Left renal cortex interstitium (tissue), 4 donors: ENCODE results near the gene ERC2. TPM values are rescaled to one million over a fixed set of nuclear protein-coding genes. Genes with fewer than 3 reads are reported as not detected.
A peak's percentile ranks its signal among the peaks of the same experiment; 100 is the strongest.

ENCODE experiments used
- DNase-seq, 4 donors: peaks; one replicate each; pipeline ENCODE4 v3.0.0-alpha.2; 2013; ENCODE audit warnings: low read depth in 4 of 4, low spot score in 2 of 4, missing footprints in 1 of 4
- polyA plus RNA-seq, 4 donors: library from polyadenylated mRNA; unstranded; fragments of 120-200 nt; gene quantifications; one replicate each; pipeline ENCODE4 v1.2.1, GENCODE V29; 2013; ENCODE audit not compliant: insufficient read length in 4 of 4

ERC2 gene
- polyA plus RNA-seq, 4 donors, result 2.0 to 4.2 (median 3.8) TPM

DNA sequence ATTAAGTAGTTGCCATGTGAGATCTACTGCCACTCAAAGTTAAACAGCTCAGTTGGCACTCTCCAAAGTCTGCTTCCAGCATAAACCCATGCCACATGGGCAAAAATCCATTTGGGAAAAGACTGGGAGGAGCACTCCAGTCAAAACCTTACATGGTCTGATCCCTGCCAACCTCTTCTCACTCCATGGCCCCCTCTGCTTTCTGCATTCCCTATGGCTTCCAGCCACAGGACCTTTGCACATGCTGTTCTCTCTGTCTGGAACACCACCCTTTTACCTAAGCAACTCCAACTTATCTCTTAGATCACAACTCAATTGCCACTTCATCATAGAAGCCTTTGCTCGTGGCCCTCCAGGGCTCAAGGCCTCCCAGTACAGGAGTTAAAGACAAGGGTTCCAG is 910.7 kb downstream of the ERC2 start:
- no peak for DNase-seq

DNA sequence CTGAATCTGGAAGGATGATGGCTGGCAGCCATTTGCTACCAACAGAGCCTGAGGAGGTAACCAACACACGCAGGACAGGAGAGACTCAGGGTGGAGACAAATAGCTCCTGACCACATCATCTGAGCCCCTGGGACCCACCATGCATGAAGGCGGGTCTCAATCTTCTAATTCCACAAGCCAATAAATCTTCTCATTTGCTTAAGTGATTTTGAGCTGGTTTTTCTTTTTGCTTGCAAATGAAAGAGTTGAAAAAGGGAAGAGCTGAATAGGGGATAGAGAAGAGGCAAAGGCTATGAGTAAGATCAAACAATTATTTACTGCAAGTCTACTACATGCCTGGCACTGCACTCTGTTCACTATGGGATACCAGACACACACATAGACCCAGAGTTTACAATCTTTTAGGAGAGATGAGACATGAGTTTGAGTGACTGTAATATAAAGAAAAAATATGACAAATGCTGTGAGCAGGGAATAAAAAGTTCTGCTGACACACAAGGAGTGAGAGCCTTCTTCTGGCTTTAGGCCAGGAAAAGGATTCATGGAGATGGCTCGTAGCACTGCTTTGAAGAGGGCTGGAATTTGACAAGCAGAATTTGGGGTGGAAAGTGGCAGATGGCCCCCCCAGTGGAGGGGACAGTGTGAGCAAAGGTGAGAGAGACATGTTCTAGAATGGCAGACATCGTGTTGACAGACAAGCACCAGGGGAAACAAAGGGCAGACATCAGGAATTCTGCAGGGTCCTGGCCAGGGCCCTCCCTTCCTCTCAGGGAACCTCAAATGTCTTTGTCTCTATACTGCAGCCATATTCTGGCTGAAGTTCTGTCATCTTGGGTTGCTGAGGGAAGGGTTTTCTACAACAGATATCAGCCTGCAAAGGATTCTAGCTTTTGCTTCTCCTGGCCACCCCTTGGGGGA is 911.4 kb downstream of the ERC2 start:
- no peak for DNase-seq

DNA sequence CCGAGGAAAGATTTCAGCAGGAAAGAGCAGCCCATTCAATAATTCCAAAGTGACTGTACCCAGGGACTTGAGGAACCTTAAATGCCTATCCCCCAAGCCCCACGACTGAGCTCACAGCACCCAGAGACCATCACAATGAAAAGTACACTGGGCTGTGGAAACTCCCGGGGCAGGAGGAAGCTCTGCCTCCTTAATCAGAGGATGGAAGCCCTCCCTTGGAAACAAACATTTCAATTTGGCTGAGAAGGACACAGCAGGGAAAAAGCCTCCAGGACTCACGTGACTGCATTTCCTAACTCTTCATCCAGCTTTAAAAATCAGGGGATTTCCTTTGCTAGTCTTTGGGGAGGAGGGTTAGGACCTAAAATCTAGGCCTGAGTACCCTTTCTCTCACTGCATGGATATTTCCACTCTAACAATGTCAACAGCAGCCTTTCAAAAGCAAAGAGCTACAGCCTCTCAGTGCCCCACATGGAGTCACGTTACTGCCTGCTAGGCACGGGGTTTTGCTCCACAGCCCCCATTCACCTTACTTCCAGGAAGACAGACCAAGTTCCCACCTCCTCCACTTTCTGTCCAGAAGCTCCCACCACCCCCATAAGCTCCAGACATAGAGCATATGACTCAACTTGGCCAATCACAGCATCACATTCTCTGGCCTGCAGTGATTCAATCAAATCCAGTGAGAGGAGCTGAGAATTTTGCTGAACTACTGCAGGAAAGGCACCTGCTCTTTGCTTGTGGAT is 912.2 kb downstream of the ERC2 start:
- no peak for DNase-seq

DNA sequence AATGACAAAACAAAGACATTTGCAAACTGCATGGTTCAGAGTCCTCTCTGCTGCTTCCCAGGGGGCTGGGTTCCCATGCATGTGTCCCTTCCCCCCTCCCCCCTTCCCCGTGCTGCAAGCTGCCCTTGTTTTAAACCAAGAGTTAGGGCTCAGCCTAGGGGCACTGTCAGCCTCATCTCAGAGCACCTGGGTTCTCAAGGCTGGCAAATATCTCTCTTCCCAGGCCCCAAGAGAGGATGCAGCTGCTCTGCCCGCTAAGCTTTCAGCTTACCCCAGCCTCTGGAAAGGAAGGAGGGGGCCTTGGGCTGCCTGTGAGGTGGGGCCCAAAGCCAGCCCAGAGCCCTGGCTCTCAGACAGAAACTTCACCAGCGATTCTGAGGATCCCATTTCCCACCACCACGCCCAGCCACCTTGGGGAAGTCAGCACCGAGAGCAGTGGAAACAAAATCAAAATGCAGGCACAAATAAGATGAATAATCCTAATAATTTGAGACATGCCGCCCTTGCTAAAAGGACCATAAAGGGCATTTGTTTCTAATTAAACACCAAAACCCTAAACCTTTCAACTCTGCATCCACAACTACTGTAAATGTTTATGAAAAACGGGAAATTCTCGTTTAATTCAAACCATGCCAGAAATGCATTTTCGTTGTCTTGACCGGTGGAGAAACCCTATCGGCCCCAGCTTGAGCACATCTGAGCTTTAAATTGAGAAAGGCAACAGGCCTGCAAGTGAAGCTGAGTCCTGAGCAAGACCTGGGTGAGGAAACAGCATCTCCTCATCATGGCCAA is 913.4 kb downstream of the ERC2 start:
- DNase-seq, result no peak

DNA sequence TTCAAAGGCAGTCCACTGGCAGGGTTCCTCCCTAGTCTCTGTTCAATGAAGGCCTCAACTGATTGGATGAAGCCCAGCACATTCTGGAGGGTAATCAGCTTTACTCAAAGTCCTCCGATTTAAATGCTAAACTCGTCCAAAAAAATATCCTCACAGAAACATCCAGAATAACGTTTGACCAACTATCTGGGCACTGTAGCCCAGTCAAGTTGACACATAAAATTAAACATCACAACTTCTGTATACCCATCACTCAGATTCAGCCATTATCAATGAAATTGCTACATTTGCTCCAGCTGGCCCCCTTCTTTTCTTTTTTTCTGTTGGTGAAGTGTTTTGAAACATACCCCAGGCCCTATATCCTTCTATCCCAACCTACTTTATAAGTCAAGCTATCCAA is 916.6 kb downstream of the ERC2 start:
- DNase-seq, result no peak

DNA sequence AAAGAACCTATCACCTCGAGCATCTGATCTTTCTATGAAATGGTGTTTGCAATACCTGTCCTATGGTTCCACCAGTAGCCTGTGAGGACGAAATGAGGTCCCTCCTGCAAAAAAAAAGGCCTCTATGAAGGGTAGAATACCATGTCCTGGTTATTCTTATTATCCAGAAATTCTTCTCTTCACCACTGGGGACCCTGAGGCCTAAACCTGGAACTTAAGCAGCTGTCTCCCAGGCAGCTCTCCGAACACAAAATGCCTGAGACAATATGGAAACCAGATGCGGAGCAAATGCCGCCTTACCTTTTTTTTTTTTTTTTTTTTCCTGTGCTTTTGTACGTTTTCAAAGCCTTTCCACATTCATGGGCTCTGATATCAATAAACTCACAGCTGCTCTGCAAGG is 919.1 kb downstream of the ERC2 start:
- no peak for DNase-seq

DNA sequence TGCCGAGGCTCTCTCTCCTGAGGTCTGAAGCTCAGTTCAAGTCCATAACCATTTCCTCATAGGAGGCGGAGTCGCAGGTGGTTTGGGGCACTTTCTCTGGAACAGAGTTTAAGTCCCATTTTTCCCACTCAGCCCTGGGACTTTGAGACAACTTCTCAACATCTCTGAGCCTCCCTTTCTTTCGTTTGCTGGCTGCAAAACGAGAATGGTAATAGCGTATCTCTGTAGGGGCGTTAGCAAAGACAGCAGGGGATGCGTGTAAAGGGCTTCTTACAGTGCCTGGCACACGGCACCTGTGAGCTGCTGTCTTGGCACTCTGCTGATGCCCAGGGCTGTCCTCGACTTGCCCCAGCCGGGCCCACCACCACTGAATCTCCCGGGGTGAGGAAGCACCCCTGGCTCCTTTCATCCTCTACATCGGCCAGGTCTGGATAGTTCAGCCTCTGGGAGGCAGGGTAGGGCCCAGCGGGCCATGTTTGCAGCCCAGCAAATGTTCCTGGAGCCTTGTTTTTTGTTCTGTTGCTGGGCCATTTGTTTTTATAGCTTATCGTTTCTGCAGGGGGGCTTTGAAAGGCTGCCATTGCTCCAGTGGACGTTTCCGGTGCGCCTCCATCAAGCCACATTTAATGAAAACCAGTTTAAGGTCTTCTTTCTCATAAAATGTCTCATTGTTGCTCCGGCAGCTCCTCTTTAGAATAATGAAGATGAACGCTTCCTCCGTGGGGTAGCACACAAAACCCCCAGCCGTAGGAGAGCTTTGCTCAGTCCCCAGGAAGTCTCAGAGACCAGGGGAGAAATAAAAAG is 921.2 kb downstream of the ERC2 start:
- DNase-seq, result no peak

DNA sequence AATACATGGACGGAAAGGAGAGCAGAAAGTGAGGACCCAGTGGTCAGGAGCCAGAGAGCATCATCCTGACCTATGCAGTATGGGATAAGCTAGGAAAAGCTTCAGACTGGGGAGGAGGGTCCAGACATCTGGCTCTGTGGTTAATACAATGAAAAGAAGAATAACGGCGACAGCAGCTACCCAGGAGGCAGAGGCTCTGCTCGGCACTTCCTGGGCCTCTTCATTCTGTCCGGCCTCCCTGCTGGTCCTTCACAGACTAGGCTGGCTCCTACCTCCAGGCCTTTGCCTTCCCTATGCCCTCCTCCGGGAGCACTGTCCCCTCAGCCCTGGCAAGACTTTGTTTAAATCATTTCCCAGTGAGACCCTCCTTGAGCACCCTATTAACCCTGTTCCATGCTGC is 922.3 kb downstream of the ERC2 start:
- DNase-seq, result no peak

DNA sequence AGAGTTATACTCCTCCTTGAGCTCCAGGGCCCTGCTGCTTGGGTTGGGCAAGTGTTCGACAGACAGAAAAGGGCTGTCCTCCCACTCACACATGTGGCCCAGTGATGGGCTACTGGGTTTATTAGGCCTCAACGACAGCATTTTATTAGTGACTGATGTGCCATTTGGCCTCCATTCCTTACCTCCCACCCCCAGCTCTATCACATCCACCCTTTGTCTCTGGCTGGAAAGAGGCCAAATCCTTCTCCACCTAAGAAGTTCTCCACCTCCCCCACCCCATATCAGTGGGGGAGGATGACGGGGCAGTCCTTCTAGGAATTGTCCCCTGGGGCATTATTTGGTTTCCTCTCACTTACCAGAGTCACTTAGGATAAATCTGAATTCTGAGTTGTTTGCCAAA is 924.0 kb downstream of the ERC2 start:
- no peak for DNase-seq

DNA sequence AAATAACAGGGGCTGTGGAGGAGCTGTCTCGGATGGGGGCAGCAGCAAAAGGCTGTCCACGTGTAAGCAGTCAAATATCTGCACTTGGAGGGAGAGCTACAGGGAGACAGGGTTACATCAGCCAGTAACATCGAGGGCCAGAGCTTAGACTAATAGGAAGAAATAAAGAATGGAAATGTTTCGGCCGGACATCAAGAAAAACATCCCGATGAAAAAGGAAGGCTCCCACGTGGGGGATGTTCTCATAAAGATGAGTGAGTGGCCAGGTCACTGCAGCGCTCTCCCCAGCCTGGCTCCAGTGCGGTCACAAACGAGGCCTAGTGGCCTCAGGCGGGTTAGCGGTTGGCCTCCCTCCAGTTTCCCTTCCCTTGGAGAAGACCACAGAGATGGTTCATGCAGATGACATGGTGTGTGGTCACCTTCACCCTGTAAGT is 925.1 kb downstream of the ERC2 start:
- DNase-seq, result peak in 1 of 4 donors; percentile 66

DNA sequence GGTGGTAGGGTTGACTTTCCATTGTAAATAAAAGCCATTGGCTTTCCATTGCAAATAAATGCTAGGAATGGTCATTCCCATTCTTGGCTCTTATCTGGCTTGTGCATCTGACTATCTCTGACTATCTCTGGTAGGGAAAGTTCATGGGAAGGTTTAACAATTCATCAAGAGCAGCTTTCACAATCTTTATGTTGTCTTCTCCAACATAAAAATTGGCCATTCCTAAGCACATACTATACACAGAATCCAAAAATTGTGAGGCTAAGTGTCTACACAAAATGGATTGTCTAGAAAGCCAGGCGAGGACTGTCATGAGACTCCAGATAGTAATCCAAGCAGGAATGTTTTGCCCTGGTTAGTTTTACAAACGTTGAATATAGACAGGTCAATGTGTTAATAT is 926.8 kb downstream of the ERC2 start:
- DNase-seq, result no peak

DNA sequence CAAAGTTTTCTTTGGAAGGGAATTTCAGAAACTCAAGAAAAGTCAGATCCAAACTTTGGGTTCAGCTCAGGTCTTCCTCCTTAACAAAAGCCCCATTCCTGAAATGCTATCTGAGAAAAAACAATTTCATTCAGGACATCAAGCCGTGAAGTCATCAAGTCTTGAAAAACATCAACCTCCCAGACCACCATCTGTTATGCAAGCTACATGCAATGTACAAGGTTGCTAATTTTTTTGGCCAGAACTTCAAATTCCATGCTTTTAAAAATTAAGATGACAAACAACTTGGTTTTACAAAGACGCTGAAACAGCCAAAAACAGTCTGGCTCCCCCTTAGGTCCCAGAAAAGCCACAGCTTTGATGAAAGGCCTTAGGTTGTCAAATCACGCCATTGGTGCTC is 927.3 kb downstream of the ERC2 start:
- DNase-seq, result no peak

DNA sequence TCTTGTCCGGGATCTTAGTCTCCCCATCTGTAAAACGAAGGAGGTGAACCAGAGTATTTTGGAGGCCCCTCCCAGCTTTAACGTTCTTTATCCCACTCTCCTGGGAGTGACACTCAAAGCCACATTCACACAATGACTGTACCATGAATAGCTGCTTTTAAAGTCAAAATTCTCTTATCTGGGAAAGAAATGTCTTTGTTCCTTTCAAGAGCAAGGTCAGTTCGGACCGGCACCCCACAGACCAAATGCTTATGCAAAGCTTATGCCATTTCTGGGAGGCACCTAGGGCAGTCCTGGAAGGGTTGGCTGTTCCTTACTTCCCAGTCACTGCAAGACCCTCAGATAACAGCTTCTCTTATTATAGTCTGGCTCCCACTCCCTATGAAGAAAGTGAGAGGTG is 927.7 kb downstream of the ERC2 start:
- DNase-seq, result no peak

DNA sequence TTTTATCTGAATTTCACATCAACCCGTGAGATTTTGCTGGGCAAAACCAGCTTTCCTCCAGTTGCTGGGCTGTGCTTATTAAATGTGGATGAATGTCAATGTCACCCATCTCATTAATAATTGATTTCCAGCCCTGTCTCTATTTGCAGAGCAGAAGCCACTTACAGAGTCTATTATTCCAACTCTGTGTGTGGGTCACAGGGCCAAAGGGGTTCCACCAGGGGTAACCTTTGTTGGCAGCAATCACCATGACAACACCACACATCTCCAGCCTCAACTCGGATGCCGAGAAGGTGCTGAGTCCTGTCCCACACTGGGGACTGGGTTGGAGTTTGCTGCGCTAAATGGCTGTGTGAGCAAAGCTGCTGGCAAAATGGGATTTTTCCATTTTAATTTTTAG is 930.1 kb downstream of the ERC2 start:
- DNase-seq, result no peak

DNA sequence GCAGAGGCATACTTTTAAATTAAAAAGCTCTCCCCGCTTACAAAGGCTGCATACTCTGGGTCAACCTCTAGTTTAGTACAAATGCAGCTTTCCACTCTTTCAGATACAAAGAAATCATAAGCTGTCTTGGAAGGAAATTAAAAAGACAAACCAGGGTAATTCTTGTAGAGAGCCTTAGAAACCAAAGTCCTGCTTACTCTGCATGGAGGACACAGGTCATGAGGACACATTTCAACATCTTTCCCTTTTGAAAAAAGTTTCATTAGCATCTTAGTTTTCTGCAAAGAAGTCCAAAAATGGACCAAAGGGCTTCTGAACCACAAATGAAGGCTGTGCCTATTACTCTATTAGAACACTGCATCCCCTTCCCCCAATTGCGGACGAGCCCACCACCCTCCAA is 930.7 kb downstream of the ERC2 start:
- DNase-seq, result no peak

DNA sequence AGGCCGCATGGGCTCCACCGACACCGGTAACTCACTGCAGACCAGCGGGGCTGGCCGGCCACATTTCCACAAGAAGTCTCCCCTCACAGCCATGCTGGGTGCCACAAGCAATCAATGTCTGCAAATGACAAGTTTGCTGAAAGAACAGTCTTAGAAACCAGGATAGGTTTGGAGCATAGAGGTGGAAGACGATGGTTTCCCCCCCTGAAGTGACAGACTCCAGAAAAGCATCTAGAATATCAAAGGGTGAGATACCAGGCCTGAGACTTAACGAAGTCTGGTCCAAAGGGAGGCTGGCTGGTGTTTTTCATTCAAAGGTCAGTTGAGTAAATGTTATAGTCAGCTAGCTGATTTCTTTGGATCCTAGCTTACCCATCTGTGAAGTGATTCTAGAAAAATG is 931.1 kb downstream of the ERC2 start:
- DNase-seq, result no peak

DNA sequence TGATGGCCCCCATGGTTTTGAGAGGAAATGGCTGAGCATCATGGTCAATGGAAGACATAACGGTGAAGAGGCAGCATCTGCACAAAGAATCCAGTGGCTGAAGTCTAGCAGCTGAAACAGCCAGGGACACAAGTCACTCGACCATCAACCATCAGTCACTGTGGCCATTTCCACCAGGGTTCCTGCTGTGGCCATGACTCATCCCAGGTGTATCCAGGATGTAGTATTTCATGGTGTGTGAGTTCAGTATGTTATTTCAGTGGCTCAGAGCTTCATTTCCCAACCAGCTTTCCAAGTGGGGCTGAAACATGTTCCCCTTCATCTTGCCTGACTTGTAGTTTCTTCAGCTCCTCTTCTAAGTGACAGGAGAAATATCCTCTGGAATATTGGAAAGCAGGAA is 933.4 kb downstream of the ERC2 start:
- DNase-seq, result no peak

DNA sequence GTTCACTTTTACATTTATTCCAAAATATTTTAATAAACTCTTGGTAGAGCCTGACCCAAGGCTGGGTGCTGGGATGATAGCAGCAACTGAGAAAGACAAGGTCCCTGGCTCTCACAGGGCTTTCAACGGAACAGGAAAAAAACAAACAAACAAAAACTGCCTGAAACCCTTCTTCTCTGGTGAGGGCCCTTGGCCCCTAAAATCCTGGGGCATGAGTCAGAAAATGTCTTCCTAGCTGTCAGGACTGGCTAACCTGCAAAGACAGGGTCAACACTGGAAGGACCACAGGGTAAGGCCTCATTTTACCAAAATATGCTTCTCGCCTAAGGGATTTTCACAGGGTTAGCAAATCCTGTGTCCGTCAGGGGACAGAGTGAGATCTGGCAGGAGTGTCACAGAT is 935.5 kb downstream of the ERC2 start:
- no peak for DNase-seq

DNA sequence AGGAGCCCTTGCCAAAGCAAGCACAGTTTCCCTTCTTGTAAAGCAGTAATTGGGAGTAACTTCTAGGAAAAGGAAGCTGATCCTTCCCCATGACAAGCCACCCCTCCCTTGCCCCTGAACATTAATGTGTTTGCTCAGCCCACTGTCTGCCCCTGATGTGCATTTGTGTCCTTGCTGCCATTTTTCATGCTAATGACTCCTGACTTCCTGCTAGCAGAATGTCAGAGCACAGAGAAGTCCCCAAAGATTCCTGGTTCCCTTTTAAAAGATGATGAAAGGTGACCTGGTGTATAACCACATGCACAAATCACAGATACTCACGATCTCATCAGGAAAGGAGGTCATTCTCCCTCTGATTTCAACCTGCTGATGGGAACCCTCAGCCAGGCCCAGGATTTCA is 936.9 kb downstream of the ERC2 start:
- DNase-seq, result no peak

DNA sequence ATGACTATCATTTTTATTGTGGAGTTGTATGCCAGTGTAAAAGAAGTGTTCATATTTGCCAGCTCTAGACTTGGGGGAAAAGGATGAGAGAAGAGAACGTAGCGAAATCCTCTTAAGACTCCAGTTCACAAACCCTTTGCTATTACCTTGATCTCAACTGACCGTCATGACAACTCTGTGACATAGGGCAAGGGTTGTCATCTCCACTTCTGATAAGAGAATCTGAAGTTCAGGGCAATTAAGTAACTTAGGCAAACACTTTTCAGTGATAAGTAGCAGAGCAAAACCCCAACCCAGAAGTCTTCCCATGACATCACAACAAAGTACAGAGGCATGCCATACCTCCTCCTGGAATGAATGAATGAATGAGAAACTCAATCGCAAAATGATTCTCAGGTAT is 940.9 kb downstream of the ERC2 start:
- no peak for DNase-seq
